Cardiac fibroblast (primary cell): ENCODE measurements around the gene MEN1.
"Not testable (repeated sequence)": the region's sequence is repeated elsewhere in the genome, so short reads cannot be mapped to it uniquely, and the experiment has no call there.

ENCODE experiments used
- DNase-seq, 2 donors: peaks; one replicate each; pipeline versions ENCODE4 v3.0.0 to v3.0.0-alpha.2; 2010; ENCODE audit warnings: low read depth in 2 of 2
- H3K4me3 ChIP-seq, 2 donors: replicated peaks in 1 of 2; 1 replicate in 1 of 2; 2 replicates in 1 of 2; pipeline ENCODE4 v1.5.1; 2011; ENCODE audit warnings: low read depth in 2 of 2, low read length in 2 of 2, mild to moderate bottlenecking in 2 of 2, moderate library complexity in 1 of 2
- CTCF ChIP-seq: IDR thresholded peaks from one replicate; pipeline ENCODE4 v1.5.1; 2011; ENCODE audit warnings: low read depth, mild to moderate bottlenecking, low read length, inconsistent platforms

Gene MEN1

GRCh38 chr11:64850979-64851567 lies 40.7 kb upstream of the MEN1 start:
- TF ChIP-seq CTCF, result no peak
- no peak overlapping the region for H3K4me3 ChIP-seq
- DNase-seq, result no peak

GRCh38 chr11:64849598-64850356 lies 39.4 kb upstream of the MEN1 start:
- TF ChIP-seq CTCF, result no peak
- peak; percentile 35 to 68 for DNase-seq
- H3K4me3 ChIP-seq, result no peak overlapping the region

GRCh38 chr11:64848826-64849597 lies 38.7 kb upstream of the MEN1 start:
- no peak overlapping the region for H3K4me3 ChIP-seq
- no peak for DNase-seq
- TF ChIP-seq CTCF, result no peak

- no peak for DNase-seq
- H3K4me3 ChIP-seq, result no peak overlapping the region
- no peak for TF ChIP-seq CTCF
Observed at GRCh38 chr11:64848214-64848825, 38.0 kb upstream of the MEN1 start.

GRCh38 chr11:64846998-64847666 lies 36.8 kb upstream of the MEN1 start:
- DNase-seq, result peak; percentile 91
- H3K4me3 ChIP-seq, result no peak overlapping the region
- peak; percentile 95 for TF ChIP-seq CTCF

- not testable (repeated sequence) for DNase-seq, H3K4me3 ChIP-seq
Observed at GRCh38 chr11:64845776-64846129, 35.4 kb upstream of the MEN1 start.
